K562 (cell line): ENCODE data around the gene TUSC1. TPM values are rescaled to one million over a fixed set of nuclear protein-coding genes. Genes with fewer than 3 reads are reported as not detected.
A peak's percentile ranks its signal among the peaks of the same experiment; 100 is the strongest.

ENCODE experiments used
- ATAC-seq: fragments of 200-7000 bp; cut with Tn5 transposase; 3 replicates; pipeline ENCODE4 v1.9.1; 2020; ENCODE audit warnings: moderate library complexity
- Bru-seq: library from RNA; stranded (reverse); fragments of 400-500 nt; gene quantifications from one replicate; lab custom pipeline; 2021; lab: Mats Ljungman, UMichigan
- BruChase-seq, 2 experiments: library from RNA; stranded (reverse); fragments of 400-500 nt; gene quantifications; one replicate each; lab custom pipeline; 2021; lab: Mats Ljungman, UMichigan
- BruUV-seq: library from RNA; stranded (reverse); fragments of 400-500 nt; replicated peaks from 2 replicates; lab custom pipeline; 2021; lab: Mats Ljungman, UMichigan
- CTCF ChIA-PET: fragments of 300-600 bp; formaldehyde crosslinking; extraction: SDS; loops from one replicate; lab custom pipeline; 2021; ENCODE audit warnings: low intra/inter-chr PET ratio; lab: Yijun Ruan, JAX
- POLR2A ChIA-PET: fragments of 300-600, 350-650 bp; sonication (Branson Sonifier 250); formaldehyde crosslinking; extraction: SDS; loops from one replicate; lab custom pipeline; 2021; ENCODE audit warnings: antibody characterized with exemption, inconsistent platforms; lab: Yijun Ruan, JAX
- DNase-seq, 4 experiments: peaks; one replicate each; pipeline versions ENCODE4 v3.0.0 to v3.0.0-alpha.2; 2011 to 2018; ENCODE audit warnings: low spot score in 3 of 4, mixed read lengths in 3 of 4; ENCODE audit errors: extremely low read depth in 1 of 4
- FAIRE-seq: peaks from 2 replicates; lab custom pipeline; 2011; peaks lifted over from hg19 to GRCh38; lab: Jason Lieb, UNC
- H2AFZ ChIP-seq: 2 replicates; pipeline ENCODE4 v1.6.0; 2011; ENCODE audit warnings: low read depth, low read length, control low read depth, inconsistent platforms
- H3K27ac ChIP-seq: fragments of 200-600 bp; 3 replicates; pipeline ENCODE4 v1.8.0; 2011; ENCODE audit warnings: low read depth, mild to moderate bottlenecking, control low read depth, inconsistent platforms, low read length, moderate library complexity, mixed read lengths; ENCODE audit errors: extremely low read depth
- H3K27me3 ChIP-seq, 2 experiments: fragments of 300-600 bp in 1 of 2; 2 replicates in 1 of 2; 3 replicates in 1 of 2; pipeline versions ENCODE4 v1.6.0 to v1.8.0; 2011; ENCODE audit warnings: inconsistent platforms in 2 of 2, low read length in 2 of 2, mild to moderate bottlenecking in 1 of 2, mixed read lengths in 1 of 2, moderate library complexity in 1 of 2; ENCODE audit not compliant: control insufficient read depth in 2 of 2, insufficient read depth in 2 of 2
- H3K36me3 ChIP-seq: fragments of 300-600 bp; 3 replicates; pipeline ENCODE4 v1.8.0; 2011; ENCODE audit warnings: mild to moderate bottlenecking, low read length, inconsistent platforms; ENCODE audit not compliant: control insufficient read depth, insufficient read depth
- H3K4me1 ChIP-seq, 2 experiments: fragments of 200-600 bp in 1 of 2; replicated peaks in 1 of 2; 2 replicates in 1 of 2; 3 replicates in 1 of 2; pipeline versions ENCODE4 v1.5.1 to v1.8.0; 2011; ENCODE audit warnings: inconsistent platforms in 2 of 2, low read length in 2 of 2, mild to moderate bottlenecking in 1 of 2, mixed read lengths in 1 of 2, moderate library complexity in 1 of 2; ENCODE audit not compliant: control insufficient read depth in 2 of 2, insufficient read depth in 2 of 2
- H3K4me2 ChIP-seq: 2 replicates; pipeline ENCODE4 v1.6.1; 2011; ENCODE audit warnings: low read length, control low read depth, inconsistent platforms, mixed read lengths; ENCODE audit not compliant: insufficient read depth
- H3K4me3 ChIP-seq: fragments of 200-600 bp; sonication (generic), shearing (Covaris generic); 2 replicates; pipeline ENCODE4 v1.5.1; 2016; ENCODE audit warnings: control low read depth, inconsistent platforms
- H3K79me2 ChIP-seq: fragments of 200-600 bp; 3 replicates; pipeline ENCODE4 v1.8.0; 2011; ENCODE audit warnings: low read length, inconsistent platforms; ENCODE audit not compliant: control insufficient read depth, insufficient read depth
- H3K9ac ChIP-seq, 2 experiments: 2 replicates each; pipeline versions ENCODE4 v1.6.0 to v1.6.1; 2011; ENCODE audit warnings: low read depth in 2 of 2, low read length in 2 of 2, control low read depth in 1 of 2, inconsistent platforms in 1 of 2, mild to moderate bottlenecking in 1 of 2, mixed read lengths in 1 of 2; ENCODE audit not compliant: insufficient read depth in 1 of 2
- H3K9me1 ChIP-seq: one replicate; pipeline ENCODE4 v1.6.0; 2011; ENCODE audit warnings: inconsistent platforms, mild to moderate bottlenecking, low read length, moderate library complexity; ENCODE audit not compliant: control insufficient read depth, insufficient read depth
- H3K9me3 ChIP-seq: replicated peaks from 2 replicates; pipeline ENCODE4 v1.5.1; 2011; ENCODE audit warnings: low read depth, low read length, inconsistent platforms; ENCODE audit not compliant: control insufficient read depth, insufficient read depth
- H4K20me1 ChIP-seq: replicated peaks from 2 replicates; pipeline ENCODE4 v1.6.1; 2011; ENCODE audit warnings: low read length, inconsistent platforms, mixed read lengths; ENCODE audit not compliant: control insufficient read depth, insufficient read depth
- EHMT2 ChIP-seq: fragments of 450-650 bp; IDR thresholded peaks from 2 replicates; pipeline ENCODE4 v1.6.1; 2018; ENCODE audit warnings: antibody characterized with exemption
- FOSL1 ChIP-seq: fragments of 200-800 bp; sonication (Bioruptor generic); conservative IDR thresholded peaks from 2 replicates; pipeline ENCODE4 v1.6.1; 2016; ENCODE audit warnings: missing genetic modification characterization, missing compliant biosample characterization
- MCM7 ChIP-seq, 2 experiments: fragments of 450-650 bp; IDR thresholded peaks; 2 replicates each; pipeline ENCODE4 v1.6.1; 2016 to 2018
- NFATC3 ChIP-seq: fragments of 450-650 bp; IDR thresholded peaks from 2 replicates; pipeline ENCODE4 v1.6.1; 2017; ENCODE audit warnings: mild to moderate bottlenecking
- PHTF2 ChIP-seq: fragments of 250-450 bp; sonication (Bioruptor Pico); IDR thresholded peaks from 2 replicates; pipeline ENCODE4 v1.5.0; 2021; ENCODE audit warnings: mild to moderate bottlenecking
- RBM22 ChIP-seq: fragments of 200-400 bp; formaldehyde crosslinking; IDR thresholded peaks from 2 replicates; pipeline ENCODE4 v1.6.1; 2018; ENCODE audit warnings: low read length, low read depth; ENCODE audit not compliant: poor library complexity, severe bottlenecking
- RFX7 ChIP-seq: fragments of 250-450 bp; sonication (Bioruptor Pico); IDR thresholded peaks from 2 replicates; pipeline ENCODE4 v1.5.1; 2021; ENCODE audit warnings: mild to moderate bottlenecking
- TBP ChIP-seq: optimal IDR thresholded peaks from 2 replicates; pipeline ENCODE3; 2011; ENCODE audit warnings: low read depth, low read length, improper control_type of control experiment
- WHSC1 ChIP-seq: IDR thresholded peaks from one replicate; pipeline ENCODE4 v1.6.1; 2012; ENCODE audit warnings: low read length, control low read depth, inconsistent platforms
- ZBTB1 ChIP-seq: sonication (generic); formaldehyde crosslinking; IDR thresholded peaks from 2 replicates; pipeline ENCODE4 v1.8.1; 2023; ENCODE audit warnings: missing genetic modification reagents, low read depth, mild to moderate bottlenecking, borderline replicate concordance
- ZEB2 ChIP-seq: fragments of 450-650 bp; IDR thresholded peaks from 2 replicates; pipeline ENCODE4 v1.6.1; 2016
- ZNF143 ChIP-seq: sonication (generic); formaldehyde crosslinking; IDR thresholded peaks from 2 replicates; pipeline ENCODE4 v1.9.0; 2022; ENCODE audit warnings: mild to moderate bottlenecking, missing genetic modification reagents
- WGBS: fragments of 100-300 bp; shearing (Covaris generic); methylation state at CpG from one replicate; pipeline ENCODE4 v1.1.6; 2016; ENCODE audit warnings: low coverage, mixed read lengths; ENCODE audit not compliant: insufficient coverage; ENCODE audit errors: missing lambda C conversion rate; 5-methylcytosine and 5-hydroxymethylcytosine counted together
- in situ Hi-C: fragments of 300-500 bp; cut with MboI; formaldehyde crosslinking; loops from 4 replicates; pipeline ENCODE4 v1.15.0; 2018; ENCODE audit warnings: inconsistent platforms, mixed read lengths
- intact Hi-C: fragments of 100-400 bp; cut with micrococcal nuclease; formaldehyde crosslinking; loops from 2 replicates; pipeline ENCODE4 v1.14.2; 2022
- long read RNA-seq, 3 experiments: library from polyadenylated mRNA in 2 of 3; library from RNA in 1 of 3; unstranded in 2 of 3; stranded (forward) in 1 of 3; transcript quantifications; one replicate each; pipeline ENCODE4 v2.0.0, GENCODE V29; 2019 to 2022
- polyA minus RNA-seq, 3 experiments: library from RNA; depleted of rRNA, polyadenylated mRNA; stranded (reverse); fragments of >200 nt; gene quantifications; 2 replicates each; pipeline ENCODE4 v1.2.3, GENCODE V29; 2011
- polyA plus RNA-seq, 8 experiments: library from polyadenylated mRNA; depleted of rRNA in 4 of 8; stranded (reverse) in 5 of 8; unstranded in 3 of 8; fragments of >200 nt; fragmentation: Nextera tagmentation in 2 of 8; fragmentation: Illumina TruSeq in 1 of 8; extraction: Ambion mirVana in 2 of 8; extraction: Trizol in 1 of 8; gene quantifications; 2 replicates each; pipeline versions ENCODE4 v1.2.1 to v1.2.3, GENCODE V29; 2011 to 2014; ENCODE audit warnings: inconsistent platforms in 1 of 8, missing spikeins in 1 of 8
- total RNA-seq, 7 experiments: library from RNA; depleted of rRNA in 6 of 7; stranded (reverse); fragments of >200 nt in 6 of 7; fragmentation: Illumina TruSeq in 2 of 7; extraction: Trizol in 2 of 7; gene quantifications; 2 replicates each; pipeline versions ENCODE4 v1.2.1 to v1.2.3, GENCODE V29; 2011 to 2021; ENCODE audit warnings: low replicate concordance in 1 of 7
- TF ChIP-seq, protein P1 (sequence below): fragments of 250-450 bp; sonication (Bioruptor Pico); IDR thresholded peaks from 2 replicates; pipeline ENCODE4 v1.5.0; 2020; ENCODE audit warnings: mild to moderate bottlenecking
- TF ChIP-seq, protein P2 (sequence below): fragments of 450-650 bp; IDR thresholded peaks from 2 replicates; pipeline ENCODE4 v1.6.1; 2016

Gene TUSC1
- not detected in 2 replicates for total RNA-seq (2011; cell fraction: chromatin; rRNA removed; ENCODE audit: low replicate concordance)
- not detected in 2 replicates for total RNA-seq (2011; cell fraction: nucleolus; rRNA removed)
- total RNA-seq (2011; cell fraction: nucleoplasm; rRNA removed) = not detected in 2 replicates
- not detected in 2 replicates for total RNA-seq (2014; rRNA removed)
- not detected in 2 replicates for total RNA-seq (2014; rRNA removed; fragmentation: Illumina TruSeq; extraction: Trizol)
- not detected in 2 replicates for total RNA-seq (2015; rRNA removed; fragmentation: Illumina TruSeq; extraction: Trizol)
- not detected in 2 replicates for total RNA-seq (2021)
- not detected in 2 replicates for polyA plus RNA-seq (2011; rRNA removed)
- polyA plus RNA-seq (2011; cell fraction: cytosol; rRNA removed) = not detected in 2 replicates
- polyA plus RNA-seq (2011; cell fraction: nucleus; rRNA removed) = not detected in 2 replicates
- not detected in 2 replicates for polyA plus RNA-seq (2012)
- not detected in 2 replicates for polyA plus RNA-seq (2014; fragmentation: Illumina TruSeq; extraction: Trizol)
- not detected for polyA plus RNA-seq (2014; fragmentation: Nextera tagmentation; extraction: Ambion mirVana)
- not detected in 2 replicates for polyA plus RNA-seq (2014; rRNA removed)
- polyA minus RNA-seq (2011; rRNA and poly(A)+ RNA removed) = not detected in 2 replicates
- not detected in 2 replicates for polyA minus RNA-seq (2011; cell fraction: cytosol; rRNA and poly(A)+ RNA removed)
- polyA minus RNA-seq (2011; cell fraction: nucleus; rRNA and poly(A)+ RNA removed) = not detected in 2 replicates
- not detected for Bru-seq, nascent RNA
- BruChase-seq, experiment 1, labeled RNA remaining after a 2-hour chase = percentile 26 among the genes with signal in this experiment
- not detected for BruChase-seq, experiment 2, labeled RNA remaining after a 6-hour chase
- long read RNA-seq, experiment 1 = 0 reads
- long read RNA-seq, experiment 2 = 0 reads
- long read RNA-seq, experiment 3 = 0 reads

DNA sequence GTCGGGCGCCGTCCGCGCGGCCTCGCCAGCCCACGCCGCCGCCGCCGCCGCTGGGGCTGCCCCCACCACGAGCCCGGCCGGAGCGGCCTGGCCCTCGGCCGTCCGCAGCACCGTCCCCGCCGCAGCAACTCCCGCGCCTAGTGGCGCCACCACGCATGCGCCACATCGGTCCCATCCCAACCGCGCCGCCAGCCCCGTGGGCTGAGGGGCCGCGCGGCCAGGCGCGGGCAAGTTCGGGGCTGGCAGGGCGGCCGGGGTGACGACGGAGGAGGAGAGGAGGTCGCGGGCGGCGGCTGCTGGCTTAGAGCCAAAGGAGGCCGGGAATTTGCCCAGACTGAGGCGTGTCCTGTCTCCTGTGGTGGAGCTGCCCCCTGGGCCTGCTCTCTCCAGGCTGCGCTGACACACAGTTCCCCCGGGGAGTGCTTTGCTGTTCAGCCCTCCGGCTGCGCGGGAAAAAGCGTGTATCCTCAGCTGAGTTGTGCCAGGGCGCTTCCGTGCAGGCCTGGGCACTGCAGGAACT is at the start of gene TUSC1:
TSS of gene TUSC1 (minus strand) at position 298 of the 520 bp plus-strand sequence. CDS start at position 166, 132 bp downstream.
- WGBS = no CpG with 5 or more reads among the region's 57 CpGs
- intact Hi-C loops (no loop called here), in situ Hi-C loops (no loop called here)
- Histone ChIP-seq H3K9me3 (no peaks in the 10 kb centered on the region), H3K36me3 (no peaks in the 10 kb centered on the region), H3K27ac (no peak within 1 kb of the TSS), H3K9ac (no peak within 1 kb of the TSS), H4K20me1 (no peaks in the 10 kb centered on the region), H3K4me3 (no peak within 1 kb of the TSS), H3K79me2 (no peaks in the 10 kb centered on the region), H3K4me2 (no peak within 1 kb of the TSS), H3K4me1 (no peaks in the 10 kb centered on the region), H2AFZ (no peak within 1 kb of the TSS), H3K27me3 (no peaks in the 10 kb centered on the region), H3K9me1 (no peaks in the 10 kb centered on the region)
- TF ChIP-seq WHSC1 = no peak
- TF ChIP-seq, protein P1, sequence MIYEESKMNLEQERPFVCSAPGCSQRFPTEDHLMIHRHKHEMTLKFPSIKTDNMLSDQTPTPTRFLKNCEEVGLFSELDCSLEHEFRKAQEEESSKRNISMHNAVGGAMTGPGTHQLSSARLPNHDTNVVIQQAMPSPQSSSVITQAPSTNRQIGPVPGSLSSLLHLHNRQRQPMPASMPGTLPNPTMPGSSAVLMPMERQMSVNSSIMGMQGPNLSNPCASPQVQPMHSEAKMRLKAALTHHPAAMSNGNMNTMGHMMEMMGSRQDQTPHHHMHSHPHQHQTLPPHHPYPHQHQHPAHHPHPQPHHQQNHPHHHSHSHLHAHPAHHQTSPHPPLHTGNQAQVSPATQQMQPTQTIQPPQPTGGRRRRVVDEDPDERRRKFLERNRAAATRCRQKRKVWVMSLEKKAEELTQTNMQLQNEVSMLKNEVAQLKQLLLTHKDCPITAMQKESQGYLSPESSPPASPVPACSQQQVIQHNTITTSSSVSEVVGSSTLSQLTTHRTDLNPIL (CRISPR knock-in tag) = no peak
- TF ChIP-seq EHMT2 = no peak
- TF ChIP-seq FOSL1 = no peak
- no peak for TF ChIP-seq PHTF2 (CRISPR knock-in tag)
- TF ChIP-seq, protein P2, sequence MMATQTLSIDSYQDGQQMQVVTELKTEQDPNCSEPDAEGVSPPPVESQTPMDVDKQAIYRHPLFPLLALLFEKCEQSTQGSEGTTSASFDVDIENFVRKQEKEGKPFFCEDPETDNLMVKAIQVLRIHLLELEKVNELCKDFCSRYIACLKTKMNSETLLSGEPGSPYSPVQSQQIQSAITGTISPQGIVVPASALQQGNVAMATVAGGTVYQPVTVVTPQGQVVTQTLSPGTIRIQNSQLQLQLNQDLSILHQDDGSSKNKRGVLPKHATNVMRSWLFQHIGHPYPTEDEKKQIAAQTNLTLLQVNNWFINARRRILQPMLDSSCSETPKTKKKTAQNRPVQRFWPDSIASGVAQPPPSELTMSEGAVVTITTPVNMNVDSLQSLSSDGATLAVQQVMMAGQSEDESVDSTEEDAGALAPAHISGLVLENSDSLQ = no peak
- TF ChIP-seq MCM7 (IDR thresholded peaks at IDR 0.05) = no peak
- TF ChIP-seq NFATC3 = no peak
- no peak for TF ChIP-seq ZEB2
- no peak for TF ChIP-seq ZBTB1 (CRISPR knock-in tag)
- no peak for TF ChIP-seq RFX7 (CRISPR knock-in tag)
- no peak for TF ChIP-seq RBM22
- no peak for TF ChIP-seq ZNF143 (CRISPR knock-in tag)
- TF ChIP-seq TBP = no peak
- DNase-seq = no peak
- POLR2A ChIA-PET = no interaction called here
- BruUV-seq = no TSS peak
- no peak for ATAC-seq
- CTCF ChIA-PET = no interaction called here
- FAIRE-seq = no peak
